ENCODE measurements around the gene SEC23IP. TPM values are rescaled to one million over a fixed set of nuclear protein-coding genes. Genes with fewer than 3 reads are reported as not detected.
"Not testable (repeated sequence)": the region's sequence is repeated elsewhere in the genome, so short reads cannot be mapped to it uniquely, and the experiment has no call there.

The SEC23IP gene
- total RNA-seq, 3 donors from 2014 or later (not counting 1 experiment from before 2014, with no cell fraction given): 45.1 to 54.5 (median 49.4) TPM

DNA sequence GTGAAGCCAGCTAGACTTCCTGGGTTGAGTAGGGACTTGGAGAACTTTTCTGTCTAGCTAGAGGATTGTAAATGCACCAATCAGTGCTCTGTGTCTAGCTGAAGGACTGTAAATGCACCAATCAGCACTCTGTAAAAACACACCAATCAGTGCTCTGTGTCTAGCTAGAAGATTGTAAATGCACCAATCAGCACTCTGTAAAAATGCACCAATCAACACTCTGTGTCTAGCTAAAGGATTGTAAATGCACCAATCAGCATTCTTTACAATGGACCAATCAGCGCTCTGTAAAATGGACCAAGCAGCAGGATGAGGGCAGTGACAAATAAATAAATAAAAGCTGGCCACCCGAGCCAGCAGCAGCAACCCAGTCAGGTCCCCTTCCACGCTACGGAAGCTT is 2.2 kb upstream of the SEC23IP start:
- H3K4me3 ChIP-seq (ENCODE audit: low read length); H3K36me3 ChIP-seq (ENCODE audit: control insufficient read depth, insufficient read depth, low read length); H3K9me3 Mint-ChIP-seq; H3K36me3 Mint-ChIP-seq; ATAC-seq; H3K9me3 ChIP-seq (ENCODE audit: control insufficient read depth, insufficient read depth, low read length); DNase-seq; H3K27me3 Mint-ChIP-seq (ENCODE audit: low read depth in 2 of 2); H3K27ac ChIP-seq (ENCODE audit: low read length); H3K27ac Mint-ChIP-seq; intact Hi-C loops (cut with micrococcal nuclease); H3K27me3 ChIP-seq (ENCODE audit: control insufficient read depth, insufficient read depth, low read length): not testable (repeated sequence)
- Mint-ChIP-seq H3K4me1 (peaks cover 19 to 25% of the 10 kb centered on the region in 2 donors), H3K4me3 (peak overlapping the region; percentile 30)
- WGBS (ENCODE audit: insufficient coverage): 81% methylated on average over 4 of the region's 4 CpGs
- H3K4me1 ChIP-seq (ENCODE audit: control insufficient read depth, insufficient read depth, low read length): peaks cover 18% of the 10 kb centered on the region

DNA sequence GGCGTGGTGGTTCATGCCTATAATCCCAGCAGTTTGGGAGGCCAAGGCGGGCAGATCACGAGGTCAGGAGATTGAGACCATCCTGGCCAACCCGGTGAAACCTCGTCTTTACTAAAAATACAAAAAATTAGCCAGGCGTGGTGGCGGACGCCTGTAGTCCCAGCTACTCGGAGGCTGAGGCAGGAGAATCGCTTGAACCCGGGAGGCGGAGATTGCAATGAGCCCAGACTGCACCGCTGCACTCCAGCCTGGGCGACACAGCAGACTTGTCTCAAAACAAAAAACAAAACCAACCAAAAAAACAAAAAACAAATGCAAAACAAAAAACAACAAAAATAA is 712 bp upstream of the SEC23IP start:
- Histone ChIP-seq H3K4me3 (ENCODE audit: low read length) (peak overlapping the region; percentile 76), H3K4me1 (ENCODE audit: control insufficient read depth, insufficient read depth, low read length) (peaks cover 18% of the 10 kb centered on the region), H3K27ac (ENCODE audit: low read length) (peak overlapping the region; percentile 81)
- H3K9me3 ChIP-seq (ENCODE audit: control insufficient read depth, insufficient read depth, low read length); DNase-seq; H3K36me3 ChIP-seq (ENCODE audit: control insufficient read depth, insufficient read depth, low read length); ATAC-seq; H3K27me3 ChIP-seq (ENCODE audit: control insufficient read depth, insufficient read depth, low read length); H3K36me3 Mint-ChIP-seq; H3K9me3 Mint-ChIP-seq; H3K27me3 Mint-ChIP-seq (ENCODE audit: low read depth in 2 of 2): not testable (repeated sequence)
- Mint-ChIP-seq H3K4me1 (peaks cover 34 to 40% of the 10 kb centered on the region in 2 donors), H3K27ac (peak overlapping the region; percentile 92 to 95), H3K4me3 (peak overlapping the region; percentile 98)
- 62% methylated on average over 14 of the region's 14 CpGs for WGBS (ENCODE audit: insufficient coverage)
- intact Hi-C loops (cut with micrococcal nuclease): loop anchor here (1.0 kb wide), 1 partner anchor 19 kb away; no protein-coding TSS in a partner anchor

DNA sequence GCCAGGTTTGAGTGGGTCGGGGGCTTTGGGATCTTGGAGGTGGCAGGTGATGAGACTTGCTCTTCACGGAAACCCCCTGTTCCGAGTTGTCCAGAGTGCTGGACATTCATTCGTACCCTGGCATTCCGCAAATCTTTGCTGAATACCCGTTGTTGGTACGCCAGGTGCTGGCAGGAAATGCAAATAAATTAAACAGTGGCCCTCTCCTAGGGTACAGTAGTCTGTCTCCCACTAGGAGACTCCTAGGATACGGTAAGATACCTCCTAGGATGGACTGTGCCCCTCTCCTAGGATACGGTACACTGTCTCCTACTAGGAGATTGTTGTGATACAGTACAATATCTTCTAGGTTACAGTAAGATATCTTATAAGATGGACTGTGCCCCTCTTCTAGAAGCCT is 544 bp downstream of the SEC23IP start:
- Histone ChIP-seq H3K4me1 (ENCODE audit: control insufficient read depth, insufficient read depth, low read length) (peaks cover 18% of the 10 kb centered on the region), H3K9me3 (ENCODE audit: control insufficient read depth, insufficient read depth, low read length) (no peaks in the 10 kb centered on the region), H3K36me3 (ENCODE audit: control insufficient read depth, insufficient read depth, low read length) (no peaks in the 10 kb centered on the region), H3K27ac (ENCODE audit: low read length) (peak overlapping the region; percentile 81), H3K27me3 (ENCODE audit: control insufficient read depth, insufficient read depth, low read length) (no peaks in the 10 kb centered on the region), H3K4me3 (ENCODE audit: low read length) (peak overlapping the region; percentile 76)
- Mint-ChIP-seq H3K4me3 (peak overlapping the region; percentile 98), H3K27me3 (ENCODE audit: low read depth in 2 of 2) (peaks cover 0 to 3% of the 10 kb centered on the region in 2 donors), H3K36me3 (no peaks in the 10 kb centered on the region), H3K4me1 (peaks cover 41 to 45% of the 10 kb centered on the region in 2 donors), H3K9me3 (peaks cover 0 to 2% of the 10 kb centered on the region in 2 donors), H3K27ac (peak overlapping the region; percentile 92 to 95)
- TF ChIP-seq, protein P1, sequence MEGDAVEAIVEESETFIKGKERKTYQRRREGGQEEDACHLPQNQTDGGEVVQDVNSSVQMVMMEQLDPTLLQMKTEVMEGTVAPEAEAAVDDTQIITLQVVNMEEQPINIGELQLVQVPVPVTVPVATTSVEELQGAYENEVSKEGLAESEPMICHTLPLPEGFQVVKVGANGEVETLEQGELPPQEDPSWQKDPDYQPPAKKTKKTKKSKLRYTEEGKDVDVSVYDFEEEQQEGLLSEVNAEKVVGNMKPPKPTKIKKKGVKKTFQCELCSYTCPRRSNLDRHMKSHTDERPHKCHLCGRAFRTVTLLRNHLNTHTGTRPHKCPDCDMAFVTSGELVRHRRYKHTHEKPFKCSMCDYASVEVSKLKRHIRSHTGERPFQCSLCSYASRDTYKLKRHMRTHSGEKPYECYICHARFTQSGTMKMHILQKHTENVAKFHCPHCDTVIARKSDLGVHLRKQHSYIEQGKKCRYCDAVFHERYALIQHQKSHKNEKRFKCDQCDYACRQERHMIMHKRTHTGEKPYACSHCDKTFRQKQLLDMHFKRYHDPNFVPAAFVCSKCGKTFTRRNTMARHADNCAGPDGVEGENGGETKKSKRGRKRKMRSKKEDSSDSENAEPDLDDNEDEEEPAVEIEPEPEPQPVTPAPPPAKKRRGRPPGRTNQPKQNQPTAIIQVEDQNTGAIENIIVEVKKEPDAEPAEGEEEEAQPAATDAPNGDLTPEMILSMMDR (IDR thresholded peaks at IDR 0.05): no peak
- DNase-seq (peak in 1 of 2 donors; percentile 20), ATAC-seq (no peak)
- intact Hi-C loops (cut with micrococcal nuclease): no loop called here
- 18% methylated on average over 9 of the region's 9 CpGs for WGBS (ENCODE audit: insufficient coverage)

DNA sequence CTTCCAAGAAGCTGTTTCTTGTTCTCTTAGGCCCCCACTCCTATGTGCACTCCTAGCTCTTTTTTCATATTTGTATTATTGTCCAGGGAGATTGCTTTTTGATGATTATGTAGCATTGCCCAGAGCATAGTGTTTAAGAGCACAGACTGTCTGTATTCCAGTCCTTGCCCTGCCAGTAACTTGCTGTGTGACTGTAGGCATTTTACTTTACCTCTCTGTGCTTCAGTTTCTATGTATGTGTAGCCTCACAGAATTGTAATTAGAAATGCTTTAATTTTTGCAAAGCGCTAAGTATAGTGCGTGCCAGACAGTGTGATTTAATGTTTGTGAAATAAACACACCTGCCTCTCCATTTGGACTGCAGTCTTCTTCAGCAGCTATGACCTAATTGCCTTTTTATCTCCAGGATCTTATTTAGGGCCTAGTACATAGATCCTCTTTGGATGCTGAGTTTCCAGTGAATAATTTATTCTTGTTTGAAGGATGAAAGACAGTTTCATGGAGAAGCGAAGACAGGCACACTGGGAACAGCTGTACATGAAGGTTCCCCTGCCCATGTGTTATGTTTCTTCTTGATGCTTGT is 1.4 kb downstream of the SEC23IP start:
- H3K36me3 ChIP-seq (ENCODE audit: control insufficient read depth, insufficient read depth, low read length): peaks cover 7% of the 10 kb centered on the region
- peaks cover 0 to 2% of the 10 kb centered on the region in 2 donors for H3K9me3 Mint-ChIP-seq
- H3K4me3 ChIP-seq (ENCODE audit: low read length): no peak overlapping the region
- TF ChIP-seq, protein P1 (IDR thresholded peaks at IDR 0.05): no peak
- peaks cover 49 to 51% of the 10 kb centered on the region in 2 donors for H3K4me1 Mint-ChIP-seq
- H3K4me3 Mint-ChIP-seq: peak overlapping the region; percentile 98
- peak overlapping the region; percentile 92 to 95 for H3K27ac Mint-ChIP-seq
- DNase-seq: no peak
- H3K27me3 ChIP-seq (ENCODE audit: control insufficient read depth, insufficient read depth, low read length): no peaks in the 10 kb centered on the region
- H3K9me3 ChIP-seq (ENCODE audit: control insufficient read depth, insufficient read depth, low read length): no peaks in the 10 kb centered on the region
- WGBS (ENCODE audit: insufficient coverage): 97% methylated on average over 3 of the region's 3 CpGs
- H3K36me3 Mint-ChIP-seq: peaks cover 6% of the 10 kb centered on the region
- H3K4me1 ChIP-seq (ENCODE audit: control insufficient read depth, insufficient read depth, low read length): peaks cover 18% of the 10 kb centered on the region
- no peak overlapping the region for H3K27ac ChIP-seq (ENCODE audit: low read length)
- intact Hi-C loops (cut with micrococcal nuclease): no loop called here
- ATAC-seq: no peak
- H3K27me3 Mint-ChIP-seq (ENCODE audit: low read depth in 2 of 2): no peaks in the 10 kb centered on the region

All from natural killer cell (primary cell).